Activated CD4-positive, alpha-beta T cell treated with anti-CD3 and anti-CD28 coated beads, Interleukin-2, amount 50 U/mL, for 4 hours (primary cell): Measurements from ENCODE around the gene MED8.

Experiments used
- DNase-seq, 2 experiments: peaks; one replicate each; pipeline ENCODE4 v3.0.0-alpha.2; 2020

The MED8 gene

GRCh38 chr1:43389326-43390313, at the start of gene MED8, which contains the start of gene SZT2:
Gene MED8, minus strand, starts transcription at chr1:43389800. Its CDS starts 36 bp downstream, at chr1:43389764.
Gene SZT2, plus strand, starts transcription at chr1:43389899. Its CDS starts 70 bp downstream, at chr1:43389969.
- peak; percentile 91 to 93 for DNase-seq

GRCh38 chr1:43438953-43439581, 49.5 kb upstream of the MED8 start:
- no peak for DNase-seq

GRCh38 chr1:43438576-43438952, 49.0 kb upstream of the MED8 start:
- DNase-seq = no peak

GRCh38 chr1:43438006-43438405, 48.4 kb upstream of the MED8 start:
- DNase-seq = no peak

- no peak for DNase-seq
Measured at GRCh38 chr1:43437031-43437973, 47.7 kb upstream of the MED8 start.

GRCh38 chr1:43436371-43436770, 46.8 kb upstream of the MED8 start:
- no peak for DNase-seq

- no peak for DNase-seq
Measured at GRCh38 chr1:43435146-43436145, 45.8 kb upstream of the MED8 start.

GRCh38 chr1:43434256-43434655, 44.7 kb upstream of the MED8 start:
- no peak for DNase-seq

- DNase-seq = no peak
Measured at GRCh38 chr1:43432907-43433306, 43.3 kb upstream of the MED8 start.

GRCh38 chr1:43432171-43432860, 42.7 kb upstream of the MED8 start:
- no peak for DNase-seq

GRCh38 chr1:43431676-43432075, 42.1 kb upstream of the MED8 start:
- no peak for DNase-seq

- DNase-seq = no peak
Measured at GRCh38 chr1:43430831-43431230, 41.2 kb upstream of the MED8 start.

- DNase-seq = no peak
Measured at GRCh38 chr1:43427941-43428340, 38.3 kb upstream of the MED8 start.

- no peak for DNase-seq
Measured at GRCh38 chr1:43427524-43427923, 37.9 kb upstream of the MED8 start.

GRCh38 chr1:43426221-43426620, 36.6 kb upstream of the MED8 start:
- DNase-seq = no peak

GRCh38 chr1:43425045-43425444, 35.4 kb upstream of the MED8 start:
- DNase-seq = no peak

GRCh38 chr1:43423672-43424550, 34.3 kb upstream of the MED8 start:
- no peak for DNase-seq

GRCh38 chr1:43422995-43423671, 33.5 kb upstream of the MED8 start:
- no peak for DNase-seq
